ENCODE data around the gene YJEFN3. TPM values are rescaled to one million over a fixed set of nuclear protein-coding genes. Genes with fewer than 3 reads are reported as not detected.

The YJEFN3 gene
- total RNA-seq, 1 experiment from 2014 or later = 6.1 TPM

DNA sequence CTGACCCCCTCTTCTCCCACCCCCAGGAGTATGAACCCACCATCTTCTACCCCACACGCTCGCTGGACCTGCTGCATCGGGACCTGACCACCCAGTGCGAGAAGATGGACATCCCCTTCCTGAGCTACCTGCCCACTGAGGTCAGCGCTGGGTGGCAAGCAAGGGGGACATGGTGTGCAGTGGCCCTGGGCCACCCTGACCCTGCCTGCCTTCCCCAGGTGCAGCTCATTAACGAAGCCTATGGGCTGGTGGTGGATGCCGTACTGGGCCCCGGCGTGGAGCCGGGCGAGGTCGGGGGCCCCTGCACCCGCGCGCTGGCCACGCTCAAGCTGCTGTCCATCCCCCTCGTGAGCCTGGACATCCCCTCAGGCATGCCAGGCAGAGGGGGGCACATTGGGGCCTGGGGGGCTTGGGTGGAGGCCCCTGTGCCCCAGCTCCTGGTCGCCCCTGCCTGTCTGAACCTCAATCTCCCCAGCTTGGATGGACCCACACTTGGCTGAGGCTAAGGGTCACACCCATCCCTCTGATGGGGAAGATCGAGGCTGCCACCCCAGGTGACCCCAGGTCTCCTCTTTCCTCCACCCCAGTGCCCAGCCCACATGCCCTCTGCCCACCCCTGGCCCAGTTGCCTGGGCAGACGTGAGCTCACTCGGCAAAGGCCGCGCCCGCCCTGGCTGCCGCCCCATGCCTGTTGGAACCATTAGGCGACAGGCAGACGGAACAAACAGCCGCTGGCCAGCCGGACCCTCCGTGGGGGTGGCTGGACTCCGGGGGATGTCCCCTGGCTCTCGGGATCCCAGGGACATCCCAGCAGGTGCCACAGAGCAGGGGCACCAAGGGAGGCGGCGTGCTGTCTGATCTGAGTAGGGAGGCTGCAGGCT is 6.8 kb downstream of the YJEFN3 start:
- ATAC-seq = no peak
- Histone ChIP-seq H3K27me3 (ENCODE audit: control insufficient read depth, insufficient read depth, low read length) (no peaks in the 10 kb centered on the region), H3K36me3 (ENCODE audit: control insufficient read depth, insufficient read depth, low read length) (no peaks in the 10 kb centered on the region), H3K4me3 (ENCODE audit: low read depth in 2 of 2, low read length in 2 of 2) (no peak overlapping the region), H3K27ac (ENCODE audit: low read length) (no peak overlapping the region), H3K4me1 (ENCODE audit: control insufficient read depth, insufficient read depth, low read length) (no peaks in the 10 kb centered on the region), H3K9me3 (ENCODE audit: control insufficient read depth, insufficient read depth, low read depth, low read length) (no peaks in the 10 kb centered on the region)
- TF ChIP-seq, protein P1, sequence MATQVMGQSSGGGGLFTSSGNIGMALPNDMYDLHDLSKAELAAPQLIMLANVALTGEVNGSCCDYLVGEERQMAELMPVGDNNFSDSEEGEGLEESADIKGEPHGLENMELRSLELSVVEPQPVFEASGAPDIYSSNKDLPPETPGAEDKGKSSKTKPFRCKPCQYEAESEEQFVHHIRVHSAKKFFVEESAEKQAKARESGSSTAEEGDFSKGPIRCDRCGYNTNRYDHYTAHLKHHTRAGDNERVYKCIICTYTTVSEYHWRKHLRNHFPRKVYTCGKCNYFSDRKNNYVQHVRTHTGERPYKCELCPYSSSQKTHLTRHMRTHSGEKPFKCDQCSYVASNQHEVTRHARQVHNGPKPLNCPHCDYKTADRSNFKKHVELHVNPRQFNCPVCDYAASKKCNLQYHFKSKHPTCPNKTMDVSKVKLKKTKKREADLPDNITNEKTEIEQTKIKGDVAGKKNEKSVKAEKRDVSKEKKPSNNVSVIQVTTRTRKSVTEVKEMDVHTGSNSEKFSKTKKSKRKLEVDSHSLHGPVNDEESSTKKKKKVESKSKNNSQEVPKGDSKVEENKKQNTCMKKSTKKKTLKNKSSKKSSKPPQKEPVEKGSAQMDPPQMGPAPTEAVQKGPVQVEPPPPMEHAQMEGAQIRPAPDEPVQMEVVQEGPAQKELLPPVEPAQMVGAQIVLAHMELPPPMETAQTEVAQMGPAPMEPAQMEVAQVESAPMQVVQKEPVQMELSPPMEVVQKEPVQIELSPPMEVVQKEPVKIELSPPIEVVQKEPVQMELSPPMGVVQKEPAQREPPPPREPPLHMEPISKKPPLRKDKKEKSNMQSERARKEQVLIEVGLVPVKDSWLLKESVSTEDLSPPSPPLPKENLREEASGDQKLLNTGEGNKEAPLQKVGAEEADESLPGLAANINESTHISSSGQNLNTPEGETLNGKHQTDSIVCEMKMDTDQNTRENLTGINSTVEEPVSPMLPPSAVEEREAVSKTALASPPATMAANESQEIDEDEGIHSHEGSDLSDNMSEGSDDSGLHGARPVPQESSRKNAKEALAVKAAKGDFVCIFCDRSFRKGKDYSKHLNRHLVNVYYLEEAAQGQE (IDR thresholded peaks at IDR 0.05; ENCODE audit: insufficient read depth in 1 of 2, low read depth in 2 of 2, low read length in 1 of 2) = no peak
- TF ChIP-seq POLR2AphosphoS5 (IDR thresholded peaks at IDR 0.05; ENCODE audit: low read depth, low read length) (no peak), TCF7L2 (IDR thresholded peaks at IDR 0.05; ENCODE audit: low read depth, low read length) (no peak), SIN3A (IDR thresholded peaks at IDR 0.05; ENCODE audit: borderline replicate concordance, insufficient read depth, low read depth, low read length) (no peak)
- TF ChIP-seq, protein P2, sequence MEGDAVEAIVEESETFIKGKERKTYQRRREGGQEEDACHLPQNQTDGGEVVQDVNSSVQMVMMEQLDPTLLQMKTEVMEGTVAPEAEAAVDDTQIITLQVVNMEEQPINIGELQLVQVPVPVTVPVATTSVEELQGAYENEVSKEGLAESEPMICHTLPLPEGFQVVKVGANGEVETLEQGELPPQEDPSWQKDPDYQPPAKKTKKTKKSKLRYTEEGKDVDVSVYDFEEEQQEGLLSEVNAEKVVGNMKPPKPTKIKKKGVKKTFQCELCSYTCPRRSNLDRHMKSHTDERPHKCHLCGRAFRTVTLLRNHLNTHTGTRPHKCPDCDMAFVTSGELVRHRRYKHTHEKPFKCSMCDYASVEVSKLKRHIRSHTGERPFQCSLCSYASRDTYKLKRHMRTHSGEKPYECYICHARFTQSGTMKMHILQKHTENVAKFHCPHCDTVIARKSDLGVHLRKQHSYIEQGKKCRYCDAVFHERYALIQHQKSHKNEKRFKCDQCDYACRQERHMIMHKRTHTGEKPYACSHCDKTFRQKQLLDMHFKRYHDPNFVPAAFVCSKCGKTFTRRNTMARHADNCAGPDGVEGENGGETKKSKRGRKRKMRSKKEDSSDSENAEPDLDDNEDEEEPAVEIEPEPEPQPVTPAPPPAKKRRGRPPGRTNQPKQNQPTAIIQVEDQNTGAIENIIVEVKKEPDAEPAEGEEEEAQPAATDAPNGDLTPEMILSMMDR (IDR thresholded peaks at IDR 0.05) = no peak
- no peak for DNase-seq (ENCODE audit: low read depth, low spot score)
- in situ Hi-C loops (cut with HindIII; ENCODE audit: low pct_unique_long_range_greater_than_20kb, low sequenced_read_pairs) = no loop called here
- intact Hi-C loops (cut with micrococcal nuclease; ENCODE audit: unreplicated experiment) = loop anchor here (10.0 kb wide), 1 partner anchor 109 kb away; the partner anchor contains the start of gene GMIP
- no TSS peak for BruUV-seq (replicated peaks)
- CTCF ChIA-PET = interaction anchor here (1.0 kb wide), 1 partner anchor 109 kb away, joined by 4 read pairs; no protein-coding TSS in a partner anchor
- POLR2A ChIA-PET = no interaction called here

DNA sequence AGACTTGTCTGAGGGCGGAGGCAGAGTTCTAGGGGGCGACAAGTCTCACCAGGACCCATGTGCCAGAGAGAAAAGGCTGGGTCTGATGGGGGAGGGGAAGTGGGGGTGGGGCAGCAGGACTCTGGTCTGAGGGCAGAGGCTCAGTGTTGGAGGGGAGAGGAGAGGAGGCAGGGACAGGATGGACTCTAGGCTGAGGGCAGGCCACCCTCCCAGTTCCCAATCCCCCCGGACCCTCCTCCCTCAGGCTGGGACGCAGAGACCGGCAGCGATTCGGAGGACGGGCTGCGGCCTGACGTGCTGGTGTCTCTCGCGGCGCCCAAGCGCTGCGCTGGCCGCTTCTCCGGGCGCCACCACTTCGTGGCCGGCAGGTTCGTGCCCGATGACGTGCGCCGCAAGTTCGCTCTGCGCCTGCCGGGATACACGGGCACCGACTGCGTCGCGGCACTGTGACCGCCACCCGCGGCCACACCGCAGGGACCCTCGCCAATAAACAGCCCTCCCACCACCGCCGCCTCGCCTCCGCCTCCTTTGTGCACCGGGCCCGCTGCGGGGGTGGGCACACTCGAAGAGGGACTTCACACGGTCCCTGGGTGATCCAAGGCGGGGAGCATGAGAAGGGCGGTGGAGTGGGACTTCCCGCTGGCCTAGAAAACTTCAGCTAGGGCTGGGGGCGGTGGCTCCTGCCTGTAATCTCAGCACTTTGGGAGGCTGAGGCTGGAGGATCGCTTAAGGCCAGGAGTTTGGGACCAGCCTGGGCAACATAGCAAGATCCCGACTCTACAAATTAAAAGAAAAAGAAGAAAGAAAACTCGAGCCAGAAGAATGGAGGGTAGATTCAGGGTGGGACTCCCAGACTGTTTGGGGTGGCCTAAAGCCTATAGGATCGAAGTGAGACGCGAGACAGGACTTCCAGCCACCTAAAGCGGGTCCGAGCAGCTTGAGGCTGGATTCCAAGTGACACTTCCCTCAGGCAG is 8.7 kb downstream of the YJEFN3 start:
- no peaks in the 10 kb centered on the region for H3K9me3 ChIP-seq (ENCODE audit: control insufficient read depth, insufficient read depth, low read depth, low read length)
- DNase-seq (ENCODE audit: low read depth, low spot score) (no peak), ATAC-seq (no peak)
- in situ Hi-C loops (cut with HindIII; ENCODE audit: low pct_unique_long_range_greater_than_20kb, low sequenced_read_pairs) = no loop called here
- ChIA-PET CTCF (no interaction called here), POLR2A (no interaction called here)
- no peaks in the 10 kb centered on the region for H3K27me3 ChIP-seq (ENCODE audit: control insufficient read depth, insufficient read depth, low read length)
- BruUV-seq (replicated peaks) = no TSS peak
- no peak overlapping the region for H3K4me3 ChIP-seq (ENCODE audit: low read depth in 2 of 2, low read length in 2 of 2)
- H3K4me1 ChIP-seq (ENCODE audit: control insufficient read depth, insufficient read depth, low read length) = no peaks in the 10 kb centered on the region
- intact Hi-C loops (cut with micrococcal nuclease; ENCODE audit: unreplicated experiment) = loop anchor here (10.0 kb wide), 1 partner anchor 107 kb away; the partner anchor contains the start of gene GMIP
- TF ChIP-seq TCF7L2 (IDR thresholded peaks at IDR 0.05; ENCODE audit: low read depth, low read length) = no peak
- TF ChIP-seq, protein P1 (IDR thresholded peaks at IDR 0.05; ENCODE audit: insufficient read depth in 1 of 2, low read depth in 2 of 2, low read length in 1 of 2) = no peak
- TF ChIP-seq, protein P2 (IDR thresholded peaks at IDR 0.05) = no peak
- TF ChIP-seq SIN3A (IDR thresholded peaks at IDR 0.05; ENCODE audit: borderline replicate concordance, insufficient read depth, low read depth, low read length) = no peak
- no peak for TF ChIP-seq POLR2AphosphoS5 (IDR thresholded peaks at IDR 0.05; ENCODE audit: low read depth, low read length)
- H3K36me3 ChIP-seq (ENCODE audit: control insufficient read depth, insufficient read depth, low read length) = no peaks in the 10 kb centered on the region
- H3K27ac ChIP-seq (ENCODE audit: low read length) = no peak overlapping the region
